Measurements from ENCODE around the gene ATXN7L1. TPM values are rescaled to one million over a fixed set of nuclear protein-coding genes. Genes with fewer than 3 reads are reported as not detected.
A peak's percentile ranks its signal among the peaks of the same experiment; 100 is the strongest.

ATXN7L1 gene
- total and polyA plus RNA-seq, 2 of the 4 experiments (the other 2 are of a cell fraction) = 3.5 to 4.3 TPM

- in situ Hi-C loops (cut with MboI; ENCODE audit: low sequenced_read_pairs) (loop anchor here (10.0 kb wide), 1 partner anchor 108 kb away; no protein-coding TSS in a partner anchor), intact Hi-C loops (cut with micrococcal nuclease) (loop anchor here (10.0 kb wide), 1 partner anchor 282 kb away; no protein-coding TSS in a partner anchor), dilution Hi-C loops (cut with HindIII; ENCODE audit: low sequenced_read_pairs, unreplicated experiment) (no loop called here)
- no peaks in the 10 kb centered on the region for H3K27me3 ChIP-seq (ENCODE audit: control insufficient read depth, insufficient read depth, low read length)
- H3K9me1 ChIP-seq (ENCODE audit: insufficient read depth, low read length) = peaks cover 6% of the 10 kb centered on the region
- no peak overlapping the region for H2AK9ac ChIP-seq (replicated peaks; ENCODE audit: low read depth, low read length, poor library complexity)
- H2AK5ac ChIP-seq (ENCODE audit: low read depth, low read length) = no peak overlapping the region
- H3K9me3 ChIP-seq (ENCODE audit: control insufficient read depth, insufficient read depth, low read length) = no peaks in the 10 kb centered on the region
- WGBS, 2 experiments (ENCODE audit: extremely low coverage in 2 of 2, insufficient read length in 1 of 2) = no CpG with 5 or more reads among the region's 5 CpGs
- peaks cover 13 to 38% of the 10 kb centered on the region in 2 experiments for H3K79me1 ChIP-seq (ENCODE audit: low read depth in 1 of 2, low read length in 2 of 2)
- no peak overlapping the region for H3K4ac ChIP-seq (ENCODE audit: low read depth, low read length)
- no peak overlapping the region for H3K4me3 ChIP-seq (ENCODE audit: insufficient read depth, low read depth, low read length)
- peaks cover 7% of the 10 kb centered on the region for H3K36me3 ChIP-seq (ENCODE audit: control insufficient read depth, insufficient read depth, low read length)
- H4K20me1 ChIP-seq (ENCODE audit: insufficient read depth, low read length) = no peaks in the 10 kb centered on the region
- H3K14ac ChIP-seq (replicated peaks; ENCODE audit: low read depth, low read length) = no peak overlapping the region
- POLR2A ChIA-PET (ENCODE audit: unreplicated experiment) = no interaction called here
- H2AFZ ChIP-seq (replicated peaks; ENCODE audit: low read length, poor library complexity) = no peak overlapping the region
- no peak overlapping the region for H3K9ac ChIP-seq (ENCODE audit: low read depth, low read length)
- H3K27ac ChIP-seq (ENCODE audit: insufficient read depth, low read length) = no peak overlapping the region
- TF ChIP-seq RAD21 (IDR thresholded peaks at IDR 0.05; ENCODE audit: low read length) (no peak), MAFK (IDR thresholded peaks at IDR 0.05; ENCODE audit: low read depth, low read length) (no peak), MXI1 (IDR thresholded peaks at IDR 0.05; ENCODE audit: borderline replicate concordance, low read depth, low read length) (no peak), CHD1 (IDR thresholded peaks at IDR 0.05; ENCODE audit: low read depth, low read length) (no peak), CEBPB (IDR thresholded peaks at IDR 0.05; ENCODE audit: low read depth, low read length) (0 out of 2 replicates have a peak, but pooled peaks have one; percentile 9), RCOR1 (IDR thresholded peaks at IDR 0.05; ENCODE audit: insufficient replicate concordance, low read length) (no peak), RFX5 (IDR thresholded peaks at IDR 0.05; ENCODE audit: low read depth, low read length) (no peak), SMC3 (IDR thresholded peaks at IDR 0.05; ENCODE audit: low read depth, low read length) (no peak)
- no peak overlapping the region for H3K56ac ChIP-seq (ENCODE audit: extremely low read depth, insufficient read depth, low read length)
- no peak overlapping the region for H3K23ac ChIP-seq (ENCODE audit: low read depth, low read length)
- H3K4me1 ChIP-seq (ENCODE audit: control insufficient read depth, insufficient read depth, low read length) = peaks cover 3% of the 10 kb centered on the region; the same call in 1 of the 2 replicates
- no TSS peak for BruUV-seq (replicated peaks)
- no peak overlapping the region for H2BK15ac ChIP-seq (ENCODE audit: low read depth, low read length)
- no peak overlapping the region for H4K8ac ChIP-seq (ENCODE audit: low read depth in 2 of 2, low read length in 2 of 2)
- H2BK5ac ChIP-seq (ENCODE audit: low read depth, low read length, poor library complexity, severe bottlenecking) = no peak overlapping the region
- DNase-seq (no peak), ATAC-seq (ENCODE audit: low read depth) (no peak)
- H4K5ac ChIP-seq (ENCODE audit: low read depth, low read length) = no peak overlapping the region
- no peak overlapping the region for H4K91ac ChIP-seq (ENCODE audit: insufficient read depth, low read depth, low read length)
- H2BK120ac ChIP-seq (ENCODE audit: low read depth, low read length) = no peak overlapping the region
- no peak overlapping the region for H3K18ac ChIP-seq (ENCODE audit: low read depth, low read length)
- no peak overlapping the region for H3K4me2 ChIP-seq (ENCODE audit: low read depth, low read length)
- CTCF ChIA-PET = no interaction called here
- H2BK20ac ChIP-seq (ENCODE audit: low read depth, low read length) = no peak overlapping the region
Observed at GRCh38 chr7:105872491-105872890, 3.9 kb downstream of the ATXN7L1 start.

All from IMR-90 (cell line).